HEK293 (cell line): ENCODE data around the gene SDC3.

Source experiments
- BCL6B ChIP-seq: fragments of 450-650 bp; formaldehyde crosslinking; IDR thresholded peaks from 2 replicates; pipeline ENCODE4 v1.5.1; 2017; ENCODE audit warnings: missing biosample characterization, missing genetic modification characterization
- GFI1B ChIP-seq: fragments of 450-650 bp; formaldehyde crosslinking; IDR thresholded peaks from 2 replicates; pipeline ENCODE4 v1.5.1; 2016; ENCODE audit warnings: missing biosample characterization, missing genetic modification characterization
- GLI2 ChIP-seq: fragments of 450-650 bp; formaldehyde crosslinking; IDR thresholded peaks from 2 replicates; pipeline ENCODE4; 2017; ENCODE audit warnings: missing biosample characterization, missing genetic modification characterization, low read depth, borderline replicate concordance
- HOXD13 ChIP-seq: sonication (generic); formaldehyde crosslinking; IDR thresholded peaks from 2 replicates; pipeline ENCODE4 v1.8.0; 2022; ENCODE audit warnings: missing genetic modification reagents, borderline replicate concordance
- KLF7 ChIP-seq: fragments of 450-650 bp; formaldehyde crosslinking; IDR thresholded peaks from 2 replicates; pipeline ENCODE4 v1.5.1; 2016; ENCODE audit warnings: missing biosample characterization, missing genetic modification characterization, borderline replicate concordance
- MZF1 ChIP-seq: fragments of 450-650 bp; formaldehyde crosslinking; IDR thresholded peaks from 2 replicates; pipeline ENCODE4 v1.5.1; 2017; ENCODE audit warnings: missing biosample characterization, missing genetic modification characterization, borderline replicate concordance
- PRDM10 ChIP-seq: fragments of 450-650 bp; formaldehyde crosslinking; IDR thresholded peaks from 2 replicates; pipeline ENCODE4 v1.5.1; 2016; ENCODE audit warnings: missing biosample characterization, missing genetic modification characterization
- PRDM6 ChIP-seq: fragments of 450-650 bp; formaldehyde crosslinking; IDR thresholded peaks from 2 replicates; pipeline ENCODE4 v1.5.1; 2017; ENCODE audit warnings: missing biosample characterization, missing genetic modification characterization
- SCRT2 ChIP-seq: fragments of 450-650 bp; formaldehyde crosslinking; IDR thresholded peaks from 2 replicates; pipeline ENCODE4 v1.5.1; 2016; ENCODE audit warnings: missing biosample characterization, missing genetic modification characterization
- SETDB1 ChIP-seq: IDR thresholded peaks from one replicate; pipeline ENCODE4 v1.6.1; 2017; ENCODE audit warnings: mild to moderate bottlenecking, low read length, moderate library complexity, mixed read lengths; ENCODE audit not compliant: insufficient read length
- SP7 ChIP-seq: fragments of 450-650 bp; formaldehyde crosslinking; IDR thresholded peaks from 2 replicates; pipeline ENCODE4 v1.5.1; 2016; ENCODE audit warnings: missing biosample characterization, missing genetic modification characterization
- ZFHX2 ChIP-seq: fragments of 450-650 bp; formaldehyde crosslinking; conservative IDR thresholded peaks from 2 replicates; pipeline ENCODE4 v1.5.1; 2016; ENCODE audit warnings: missing biosample characterization, missing genetic modification characterization
- ZFP41 ChIP-seq: fragments of 450-650 bp; formaldehyde crosslinking; IDR thresholded peaks from 2 replicates; pipeline ENCODE4 v1.5.1; 2016; ENCODE audit warnings: missing biosample characterization, missing genetic modification characterization, borderline replicate concordance
- ZNF138 ChIP-seq: fragments of 450-650 bp; formaldehyde crosslinking; IDR thresholded peaks from 2 replicates; pipeline ENCODE4 v1.5.1; 2016; ENCODE audit warnings: missing biosample characterization, missing genetic modification characterization, borderline replicate concordance
- ZNF148 ChIP-seq: fragments of 450-650 bp; formaldehyde crosslinking; IDR thresholded peaks from 2 replicates; pipeline ENCODE4 v1.5.0; 2017; ENCODE audit warnings: missing biosample characterization, missing genetic modification characterization, borderline replicate concordance
- ZNF174 ChIP-seq: fragments of 450-650 bp; formaldehyde crosslinking; IDR thresholded peaks from 2 replicates; pipeline ENCODE4 v1.5.0; 2017; ENCODE audit warnings: missing biosample characterization, mild to moderate bottlenecking, missing genetic modification characterization
- ZNF214 ChIP-seq: fragments of 450-650 bp; formaldehyde crosslinking; IDR thresholded peaks from 2 replicates; pipeline ENCODE4 v1.5.1; 2017; ENCODE audit warnings: missing biosample characterization, mild to moderate bottlenecking, missing genetic modification characterization, borderline replicate concordance
- ZNF23 ChIP-seq: fragments of 450-650 bp; formaldehyde crosslinking; IDR thresholded peaks from 2 replicates; pipeline ENCODE4 v1.5.1; 2016; ENCODE audit warnings: missing biosample characterization, missing genetic modification characterization, borderline replicate concordance
- ZNF292 ChIP-seq: fragments of 450-650 bp; formaldehyde crosslinking; IDR thresholded peaks from 2 replicates; pipeline ENCODE4 v1.5.1; 2016; ENCODE audit warnings: low read depth, missing biosample characterization, missing genetic modification characterization, borderline replicate concordance
- ZNF350 ChIP-seq: fragments of 450-650 bp; formaldehyde crosslinking; IDR thresholded peaks from 2 replicates; pipeline ENCODE4 v1.5.0; 2017; ENCODE audit warnings: missing biosample characterization, mild to moderate bottlenecking, missing genetic modification characterization
- ZNF416 ChIP-seq: fragments of 450-650 bp; formaldehyde crosslinking; IDR thresholded peaks from 2 replicates; pipeline ENCODE4 v1.5.1; 2016; ENCODE audit warnings: missing biosample characterization, missing genetic modification characterization
- ZNF521 ChIP-seq: fragments of 450-650 bp; formaldehyde crosslinking; IDR thresholded peaks from 2 replicates; pipeline ENCODE4 v1.5.1; 2017; ENCODE audit warnings: missing biosample characterization, mild to moderate bottlenecking, missing genetic modification characterization
- ZNF530 ChIP-seq: fragments of 450-650 bp; formaldehyde crosslinking; IDR thresholded peaks from 2 replicates; pipeline ENCODE4 v1.5.1; 2016; ENCODE audit warnings: low read depth, missing biosample characterization, missing genetic modification characterization
- ZNF664 ChIP-seq: fragments of 450-650 bp; formaldehyde crosslinking; IDR thresholded peaks from 2 replicates; pipeline ENCODE4 v1.5.1; 2016; ENCODE audit warnings: missing biosample characterization, missing genetic modification characterization
- ZNF777 ChIP-seq: fragments of 450-650 bp; formaldehyde crosslinking; IDR thresholded peaks from 2 replicates; pipeline ENCODE4 v1.5.1; 2017; ENCODE audit warnings: missing biosample characterization, missing genetic modification characterization, borderline replicate concordance
- ZSCAN18 ChIP-seq: fragments of 450-650 bp; formaldehyde crosslinking; IDR thresholded peaks from 2 replicates; pipeline ENCODE4 v1.5.1; 2016; ENCODE audit warnings: missing biosample characterization, missing genetic modification characterization

Gene SDC3

DNA sequence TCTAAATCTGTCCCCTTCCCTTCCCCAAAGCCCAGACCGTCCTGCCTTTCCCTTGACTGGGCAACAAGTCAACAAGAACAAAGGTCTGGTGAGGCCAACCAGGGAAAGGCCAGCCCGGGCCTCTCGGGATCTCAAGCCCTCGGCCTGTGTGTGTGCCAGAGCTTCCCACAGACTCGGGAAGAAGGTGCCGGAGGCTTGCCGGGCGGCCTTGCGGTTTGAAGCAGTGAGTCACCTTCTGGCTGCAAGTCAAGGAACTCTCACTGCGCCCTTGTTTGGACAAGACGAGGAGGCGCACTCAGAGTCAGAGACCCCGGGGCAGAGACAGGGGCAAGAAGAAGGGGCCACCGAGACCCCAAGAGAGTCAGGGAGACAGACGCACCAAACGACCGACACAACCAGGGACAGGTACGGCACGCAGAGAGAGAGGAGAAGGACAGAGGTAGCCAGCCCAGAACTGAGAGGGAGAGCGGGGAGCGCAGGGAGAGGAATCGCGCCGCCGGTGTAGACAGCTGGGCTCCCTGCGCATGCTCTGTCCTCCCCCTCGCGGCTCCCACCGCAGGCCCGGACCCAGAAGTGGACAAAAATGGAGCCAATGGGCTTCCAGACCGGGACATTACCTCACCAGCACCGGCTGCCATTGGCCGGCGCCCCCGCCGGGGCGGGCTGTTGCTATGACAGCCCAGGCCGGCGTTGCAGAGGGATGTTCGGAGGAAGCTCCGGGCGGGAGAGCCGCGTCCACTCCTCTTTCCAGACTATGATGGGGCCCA, 84.4 kb downstream of the SDC3 start (continued):
- TF ChIP-seq ZFP41 (no peak), ZNF214 (no peak), ZNF350 (tag by site-specific recombination) (no peak), KLF7 (no peak), ZNF664 (tag by site-specific recombination) (no peak), MZF1 (tag by site-specific recombination) (peak; percentile 88), SP7 (tag by site-specific recombination) (peak; percentile 93), PRDM10 (tag by site-specific recombination) (peak; percentile 55; the same call in 1 of the 2 replicates), ZNF521 (tag by site-specific recombination) (no peak), ZNF777 (tag by site-specific recombination) (peak; percentile 70; the same call in 1 of the 2 replicates), SETDB1 (no peak), PRDM6 (tag by site-specific recombination) (no peak), ZNF416 (no peak), ZNF530 (tag by site-specific recombination) (no peak), ZNF174 (tag by site-specific recombination) (no peak), ZSCAN18 (tag by site-specific recombination) (no peak; the same call in 1 of the 2 replicates), BCL6B (tag by site-specific recombination) (no peak), GFI1B (no peak), HOXD13 (no peak), GLI2 (tag by site-specific recombination) (no peak; the same call in 1 of the 2 replicates), ZFHX2 (peak; percentile 54; the same call in 1 of the 2 replicates), ZNF23 (tag by site-specific recombination) (no peak; the same call in 1 of the 2 replicates), SCRT2 (tag by site-specific recombination) (peak; percentile 89), ZNF292 (no peak), ZNF148 (tag by site-specific recombination) (no peak), ZNF138 (tag by site-specific recombination) (no peak)
